KMS-11 (cell line): ENCODE measurements around the gene PROK2.

Experiments used
- H2AFZ ChIP-seq: fragments of 200-600 bp; sonication (generic); 2 replicates; pipeline ENCODE4 v1.6.1; 2016; ENCODE audit warnings: antibody characterized with exemption, mixed run types, low read depth
- H3K27ac ChIP-seq: fragments of 200-600 bp; sonication (generic); 2 replicates; pipeline ENCODE4 v1.6.1; 2016; ENCODE audit warnings: mild to moderate bottlenecking, mixed run types
- H3K27me3 ChIP-seq: fragments of 200-600 bp; sonication (generic); 2 replicates; pipeline ENCODE4 v1.6.1; 2017; ENCODE audit warnings: mild to moderate bottlenecking, low read depth, mixed run types, moderate library complexity; ENCODE audit not compliant: insufficient read depth
- H3K36me3 ChIP-seq: fragments of 200-600 bp; sonication (generic); 2 replicates; pipeline ENCODE4 v1.6.1; 2017; ENCODE audit warnings: mild to moderate bottlenecking, mixed run types; ENCODE audit not compliant: insufficient read depth
- H3K4me1 ChIP-seq: fragments of 200-600 bp; sonication (generic); 2 replicates; pipeline ENCODE4 v1.6.1; 2016; ENCODE audit warnings: mild to moderate bottlenecking, low read depth, mixed run types; ENCODE audit not compliant: poor library complexity, severe bottlenecking
- H3K4me2 ChIP-seq: fragments of 200-600 bp; sonication (generic); 2 replicates; pipeline ENCODE4 v1.7.0; 2016; ENCODE audit warnings: mild to moderate bottlenecking, mixed run types
- H3K4me3 ChIP-seq: fragments of 200-600 bp; sonication (generic); IDR thresholded peaks from 2 replicates; pipeline ENCODE4 v1.6.1; 2017; ENCODE audit warnings: low read depth, low read length, mixed read lengths; ENCODE audit not compliant: insufficient read depth
- H3K79me2 ChIP-seq: fragments of 200-600 bp; sonication (generic); 2 replicates; pipeline ENCODE4 v1.6.1; 2016; ENCODE audit warnings: low read depth, mixed run types; ENCODE audit not compliant: insufficient read depth
- H3K9ac ChIP-seq: fragments of 200-600 bp; sonication (generic); 2 replicates; pipeline ENCODE4 v1.6.1; 2016; ENCODE audit warnings: mild to moderate bottlenecking, mixed run types
- H4K20me1 ChIP-seq: fragments of 200-600 bp; sonication (generic); 2 replicates; pipeline ENCODE4 v1.6.1; 2016; ENCODE audit warnings: mild to moderate bottlenecking, mixed run types; ENCODE audit not compliant: insufficient read depth
- CTCF ChIP-seq: fragments of 200-600 bp; sonication (generic); conservative IDR thresholded peaks from 2 replicates; pipeline ENCODE4 v1.6.1; 2017; ENCODE audit warnings: low read depth, mild to moderate bottlenecking, antibody characterized with exemption, low read length, moderate library complexity, mixed read lengths

PROK2 gene

DNA sequence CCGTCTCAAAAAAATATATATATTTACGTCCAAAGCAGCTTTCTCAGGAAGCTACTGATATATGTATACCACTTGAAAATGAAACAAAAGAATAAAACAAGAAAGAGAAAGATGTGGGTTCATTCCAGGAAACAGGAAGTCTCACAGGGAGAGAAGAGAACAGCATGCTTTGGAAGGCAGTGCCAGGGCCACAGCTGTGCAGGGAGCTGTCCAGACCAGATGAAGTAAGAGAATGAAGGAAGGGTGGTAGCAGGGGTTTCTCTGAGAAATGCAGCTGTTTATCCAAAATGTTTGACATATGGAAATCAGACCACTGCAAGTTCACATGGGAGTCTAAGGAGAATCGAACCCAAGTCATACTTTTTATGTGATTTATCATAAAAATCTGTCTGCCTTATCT is 40.2 kb downstream of the PROK2 start:
- H3K4me1 ChIP-seq: no peaks in the 10 kb centered on the region
- no peaks in the 10 kb centered on the region for H3K27me3 ChIP-seq
- TF ChIP-seq CTCF: no peak

GRCh38 chr3:71742621-71743020 is 42.3 kb downstream of the PROK2 start:
- Histone ChIP-seq H3K36me3 (no peaks in the 10 kb centered on the region), H3K27me3 (no peaks in the 10 kb centered on the region), H3K9ac (no peak overlapping the region), H3K79me2 (no peaks in the 10 kb centered on the region), H3K4me2 (no peak overlapping the region), H3K4me3 (no peak overlapping the region), H3K27ac (no peak overlapping the region), H4K20me1 (no peaks in the 10 kb centered on the region), H2AFZ (no peak overlapping the region), H3K4me1 (no peaks in the 10 kb centered on the region)
- TF ChIP-seq CTCF: no peak

More for the DNA sequence above, 40.2 kb downstream of the PROK2 start:
- Histone ChIP-seq H3K4me2 (no peak overlapping the region), H3K36me3 (no peaks in the 10 kb centered on the region), H4K20me1 (no peaks in the 10 kb centered on the region), H3K79me2 (no peaks in the 10 kb centered on the region), H2AFZ (no peak overlapping the region), H3K4me3 (no peak overlapping the region), H3K9ac (no peak overlapping the region), H3K27ac (no peak overlapping the region)

GRCh38 chr3:71734881-71735280 is 50.1 kb downstream of the PROK2 start:
- Histone ChIP-seq H3K9ac (no peak overlapping the region), H3K27me3 (no peaks in the 10 kb centered on the region), H3K79me2 (no peaks in the 10 kb centered on the region), H3K4me2 (no peak overlapping the region), H2AFZ (no peak overlapping the region), H3K4me1 (no peaks in the 10 kb centered on the region), H3K4me3 (no peak overlapping the region), H3K36me3 (no peaks in the 10 kb centered on the region), H4K20me1 (no peaks in the 10 kb centered on the region), H3K27ac (no peak overlapping the region)
- TF ChIP-seq CTCF: no peak

DNA sequence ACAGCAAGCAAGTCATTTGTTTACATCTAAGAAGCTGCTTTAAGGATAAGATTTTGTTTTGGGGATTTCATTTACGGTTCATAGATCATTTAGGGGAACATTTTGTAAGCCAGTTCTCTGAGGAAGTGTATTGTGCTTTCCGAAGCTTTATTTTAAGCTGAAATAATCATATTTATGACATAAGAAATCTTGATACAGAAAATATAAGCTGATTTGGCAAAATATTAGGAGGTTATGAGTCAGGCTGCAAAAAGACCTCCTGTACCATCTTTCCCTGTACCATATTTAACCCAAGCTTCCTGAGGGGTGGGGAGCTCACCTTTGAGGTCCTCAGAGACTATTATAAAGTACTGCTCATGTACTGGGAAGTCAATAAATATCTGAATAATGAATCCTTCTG is 51.6 kb downstream of the PROK2 start:
- H3K36me3 ChIP-seq: no peaks in the 10 kb centered on the region
- no peaks in the 10 kb centered on the region for H3K27me3 ChIP-seq
- no peak overlapping the region for H3K9ac ChIP-seq
- H4K20me1 ChIP-seq: no peaks in the 10 kb centered on the region
- no peaks in the 10 kb centered on the region for H3K4me1 ChIP-seq
- H2AFZ ChIP-seq: no peak overlapping the region
- no peaks in the 10 kb centered on the region for H3K79me2 ChIP-seq
- H3K27ac ChIP-seq: no peak overlapping the region
- no peak overlapping the region for H3K4me3 ChIP-seq
- H3K4me2 ChIP-seq: no peak overlapping the region
- no peak for TF ChIP-seq CTCF

DNA sequence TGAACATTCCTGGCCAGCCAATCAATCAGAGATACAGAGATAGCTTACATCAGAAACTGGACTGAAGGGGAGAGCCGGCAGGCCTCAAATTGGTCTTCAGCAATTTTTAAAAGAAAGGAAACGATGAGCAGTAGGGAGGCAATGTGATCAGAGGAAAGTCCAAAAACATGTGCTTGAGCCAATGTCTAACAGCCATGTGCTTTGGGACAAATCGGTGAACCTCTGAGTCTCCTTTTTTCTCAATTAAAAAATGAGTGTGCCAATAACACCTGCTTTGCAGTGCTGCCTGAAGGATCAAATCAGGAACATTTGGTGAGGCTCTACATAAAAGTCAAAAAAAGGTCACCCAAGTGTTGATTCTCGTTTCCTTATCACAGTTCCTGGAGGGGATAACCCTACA is 52.3 kb downstream of the PROK2 start:
- no peak for TF ChIP-seq CTCF
- Histone ChIP-seq H3K27me3 (no peaks in the 10 kb centered on the region), H4K20me1 (no peaks in the 10 kb centered on the region), H3K27ac (no peak overlapping the region), H3K4me2 (no peak overlapping the region), H3K36me3 (no peaks in the 10 kb centered on the region), H3K9ac (no peak overlapping the region), H3K79me2 (no peaks in the 10 kb centered on the region), H2AFZ (no peak overlapping the region), H3K4me1 (no peaks in the 10 kb centered on the region), H3K4me3 (no peak overlapping the region)
